Tibial nerve (tissue), 4 donors: ENCODE measurements around the gene ZER1. TPM values are rescaled to one million over a fixed set of nuclear protein-coding genes. Genes with fewer than 3 reads are reported as not detected.
A peak's percentile ranks its signal among the peaks of the same experiment; 100 is the strongest.

Experiments
- DNase-seq, 2 donors: peaks; one replicate each; pipeline ENCODE4 v3.0.0-alpha.2; 2019; ENCODE audit warnings: low spot score in 2 of 2
- H3K27ac ChIP-seq, 4 donors: fragments of 200-600 bp; sonication (generic) in 3 of 4; one replicate each; pipeline ENCODE4 v1.5.1; 2017 to 2019; ENCODE audit warnings: mild to moderate bottlenecking in 1 of 4
- H3K27me3 ChIP-seq, 2 donors: fragments of 200-600 bp; sonication (generic) in 1 of 2; one replicate each; pipeline versions ENCODE4 v1.5.1 to v1.6.0; 2017 to 2019
- H3K36me3 ChIP-seq, 3 donors: fragments of 200-600 bp; sonication (generic); one replicate each; pipeline ENCODE4 v1.5.1; 2018 to 2019
- H3K4me1 ChIP-seq, 4 donors: fragments of 200-600 bp; sonication (generic) in 3 of 4; one replicate each; pipeline ENCODE4 v1.5.1; 2017 to 2019
- H3K4me3 ChIP-seq, 4 donors: fragments of 200-600 bp; sonication (generic) in 3 of 4; one replicate each; pipeline ENCODE4 v1.5.1; 2017 to 2019; ENCODE audit warnings: mild to moderate bottlenecking in 1 of 4, moderate library complexity in 1 of 4
- H3K9me3 ChIP-seq, 4 donors: fragments of 200-600 bp; sonication (generic) in 3 of 4; one replicate each; pipeline ENCODE4 v1.5.1; 2017 to 2019
- EP300 ChIP-seq, 2 donors: sonication (generic); formaldehyde crosslinking; IDR thresholded peaks; one replicate each; pipeline ENCODE4 v1.6.1; 2017; ENCODE audit warnings: antibody characterized with exemption in 2 of 2, mild to moderate bottlenecking in 1 of 2
- POLR2A ChIP-seq, 2 donors: fragments of 450-650 bp; IDR thresholded peaks; one replicate each; pipeline ENCODE4 v1.6.1; 2017; ENCODE audit warnings: antibody characterized with exemption in 2 of 2, mild to moderate bottlenecking in 2 of 2, moderate library complexity in 2 of 2
- WGBS, 2 donors: methylation state at CpG; one replicate each; pipeline ENCODE4 v1.1.5; 2018; 5-methylcytosine and 5-hydroxymethylcytosine counted together
- total RNA-seq, 4 donors: library from RNA; depleted of rRNA; stranded (reverse); fragments of >200 nt; gene quantifications; one replicate each; pipeline ENCODE4 v1.1.0, GENCODE V29; 2016
- TF ChIP-seq, protein P1 (sequence below), 5 experiments: fragments of 200-600 bp in 3 of 5; fragments of 450-650 bp in 2 of 5; sonication (generic) in 3 of 5; IDR thresholded peaks; one replicate each; pipeline ENCODE4 v1.5.1; 2016 to 2019; ENCODE audit warnings: antibody characterized with exemption in 5 of 5, mild to moderate bottlenecking in 3 of 5, moderate library complexity in 2 of 5

ZER1 gene
- total RNA-seq, 4 donors from 2014 or later, result 45.8 to 68.6 (median 61.3) TPM

DNA sequence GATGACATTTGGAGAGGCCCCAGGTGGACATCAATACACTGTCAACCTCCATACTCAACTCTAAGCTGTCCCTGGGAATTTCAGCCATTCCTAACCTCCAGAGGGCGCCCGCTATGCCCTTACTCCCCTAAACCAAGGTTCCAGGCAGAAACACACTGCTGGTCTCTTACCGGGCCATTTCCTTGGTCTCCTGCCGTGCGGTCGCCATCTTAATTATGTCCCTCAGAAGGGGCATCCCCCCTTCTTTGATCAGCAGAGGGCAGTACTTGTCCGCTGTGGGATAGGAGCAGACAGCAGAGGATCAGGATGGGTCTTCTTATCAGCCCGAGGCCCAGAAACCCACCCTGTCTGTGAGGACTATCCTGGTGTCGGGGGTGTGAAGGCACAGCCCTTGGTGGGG, 38.5 kb downstream of the ZER1 start:
- H3K27ac ChIP-seq, result peak overlapping the region in 1 of 4 donors; percentile 23
- WGBS, 2 donors, result 29 to 30% methylated on average over 9 of the region's 9 CpGs

DNA sequence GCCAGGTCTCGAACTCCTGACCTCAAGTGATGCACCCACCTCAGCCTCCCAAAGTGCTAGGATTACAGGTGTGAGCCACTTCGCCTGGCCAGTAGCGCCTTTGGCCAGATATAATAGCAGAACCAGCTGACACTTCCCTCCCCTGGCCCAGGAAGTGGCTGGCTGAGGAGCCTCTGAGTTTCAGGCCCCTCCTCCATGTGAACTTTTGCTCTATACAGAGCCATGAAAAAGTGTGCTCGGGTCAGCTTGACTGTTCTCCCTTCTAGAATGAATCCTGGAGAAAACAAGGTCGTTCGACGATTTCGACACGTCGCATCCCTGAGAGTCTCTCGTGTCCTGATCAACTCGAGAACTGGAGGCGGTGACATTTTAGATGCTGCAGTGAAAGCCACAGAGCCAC, 39.2 kb downstream of the ZER1 start:
- WGBS, 2 donors, result 78 to 80% methylated on average over 13 of the region's 13 CpGs

More for the DNA sequence above, 38.5 kb downstream of the ZER1 start:
- peaks cover 0 to 75% (median 0%) of the 10 kb centered on the region in 3 donors for H3K36me3 ChIP-seq
- no peak overlapping the region for H3K4me3 ChIP-seq
- peaks cover 0 to 4% (median 0%) of the 10 kb centered on the region in 4 donors for H3K4me1 ChIP-seq
- no peak for TF ChIP-seq EP300 (IDR thresholded peaks at IDR 0.05)
- TF ChIP-seq, protein P1, sequence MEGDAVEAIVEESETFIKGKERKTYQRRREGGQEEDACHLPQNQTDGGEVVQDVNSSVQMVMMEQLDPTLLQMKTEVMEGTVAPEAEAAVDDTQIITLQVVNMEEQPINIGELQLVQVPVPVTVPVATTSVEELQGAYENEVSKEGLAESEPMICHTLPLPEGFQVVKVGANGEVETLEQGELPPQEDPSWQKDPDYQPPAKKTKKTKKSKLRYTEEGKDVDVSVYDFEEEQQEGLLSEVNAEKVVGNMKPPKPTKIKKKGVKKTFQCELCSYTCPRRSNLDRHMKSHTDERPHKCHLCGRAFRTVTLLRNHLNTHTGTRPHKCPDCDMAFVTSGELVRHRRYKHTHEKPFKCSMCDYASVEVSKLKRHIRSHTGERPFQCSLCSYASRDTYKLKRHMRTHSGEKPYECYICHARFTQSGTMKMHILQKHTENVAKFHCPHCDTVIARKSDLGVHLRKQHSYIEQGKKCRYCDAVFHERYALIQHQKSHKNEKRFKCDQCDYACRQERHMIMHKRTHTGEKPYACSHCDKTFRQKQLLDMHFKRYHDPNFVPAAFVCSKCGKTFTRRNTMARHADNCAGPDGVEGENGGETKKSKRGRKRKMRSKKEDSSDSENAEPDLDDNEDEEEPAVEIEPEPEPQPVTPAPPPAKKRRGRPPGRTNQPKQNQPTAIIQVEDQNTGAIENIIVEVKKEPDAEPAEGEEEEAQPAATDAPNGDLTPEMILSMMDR (IDR thresholded peaks at IDR 0.05), result peak; percentile 30 to 48 (median 39)
- DNase-seq, result peak; percentile 34 to 64
- H3K27me3 ChIP-seq, result no peaks in the 10 kb centered on the region
- H3K9me3 ChIP-seq, result no peaks in the 10 kb centered on the region

DNA sequence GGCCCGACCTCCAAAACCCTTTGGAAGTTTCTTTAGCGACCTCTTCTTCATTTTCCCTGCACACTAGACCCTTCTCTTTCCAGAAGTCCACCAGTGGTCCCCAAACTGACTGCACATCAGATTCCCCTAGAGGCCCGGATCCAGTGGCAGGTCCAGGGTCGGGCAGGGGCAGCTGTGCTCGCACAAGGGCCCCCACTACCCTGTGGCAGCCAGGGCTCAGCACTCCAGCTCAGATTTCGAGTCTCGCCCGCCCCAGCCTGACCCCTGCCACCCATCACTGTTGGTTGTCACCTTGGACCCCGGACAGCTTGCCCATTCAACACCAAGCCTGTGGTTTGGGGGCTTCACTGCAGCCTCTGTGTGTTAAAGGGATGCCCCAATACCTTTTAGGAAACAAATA, 40.0 kb downstream of the ZER1 start:
- Histone ChIP-seq H3K4me3 (no peak overlapping the region), H3K4me1 (peaks cover 0 to 4% (median 0%) of the 10 kb centered on the region in 4 donors), H3K27me3 (no peaks in the 10 kb centered on the region), H3K27ac (no peak overlapping the region), H3K9me3 (no peaks in the 10 kb centered on the region), H3K36me3 (peaks cover 0 to 60% (median 0%) of the 10 kb centered on the region in 3 donors)
- 81 to 83% methylated on average over 9 of the region's 9 CpGs for WGBS, 2 donors
- TF ChIP-seq, protein P1 (IDR thresholded peaks at IDR 0.05), result no peak
- TF ChIP-seq EP300 (IDR thresholded peaks at IDR 0.05) (no peak), POLR2A (IDR thresholded peaks at IDR 0.05) (no peak)
- DNase-seq, result no peak

More for the DNA sequence above, 39.2 kb downstream of the ZER1 start:
- Histone ChIP-seq H3K9me3 (no peaks in the 10 kb centered on the region), H3K36me3 (peaks cover 0 to 68% (median 0%) of the 10 kb centered on the region in 3 donors), H3K27ac (no peak overlapping the region), H3K4me3 (no peak overlapping the region), H3K4me1 (peaks cover 0 to 4% (median 0%) of the 10 kb centered on the region in 4 donors), H3K27me3 (no peaks in the 10 kb centered on the region)
- TF ChIP-seq POLR2A (IDR thresholded peaks at IDR 0.05) (no peak), EP300 (IDR thresholded peaks at IDR 0.05) (no peak)
- TF ChIP-seq, protein P1 (IDR thresholded peaks at IDR 0.05), result no peak
- no peak for DNase-seq

DNA sequence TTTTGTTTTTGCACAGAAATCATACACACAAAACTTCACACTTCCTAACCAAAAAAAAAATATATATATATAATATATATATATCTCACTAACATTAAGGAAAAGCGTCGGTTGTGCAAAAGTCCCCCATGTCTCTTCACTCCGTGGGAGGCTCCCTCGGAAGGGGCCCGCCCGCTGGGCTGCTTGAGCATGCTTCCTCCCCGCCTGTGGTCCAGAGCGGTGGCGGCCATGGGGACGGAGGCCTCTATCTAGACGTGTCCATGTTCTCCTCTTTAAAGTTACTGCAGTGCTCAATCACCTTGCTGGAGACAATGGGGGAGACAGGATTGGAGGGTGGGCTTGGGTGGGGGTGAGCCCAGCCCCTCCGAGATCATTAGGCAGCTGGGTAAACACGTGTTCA, 40.6 kb downstream of the ZER1 start:
- 78 to 84% methylated on average over 13 of the region's 13 CpGs for WGBS, 2 donors
- Histone ChIP-seq H3K4me1 (peaks cover 0 to 4% (median 0%) of the 10 kb centered on the region in 4 donors), H3K27me3 (no peaks in the 10 kb centered on the region), H3K9me3 (no peaks in the 10 kb centered on the region), H3K4me3 (no peak overlapping the region), H3K36me3 (peaks cover 0 to 58% (median 0%) of the 10 kb centered on the region in 3 donors), H3K27ac (no peak overlapping the region)
- TF ChIP-seq POLR2A (IDR thresholded peaks at IDR 0.05) (no peak), EP300 (IDR thresholded peaks at IDR 0.05) (no peak)
- TF ChIP-seq, protein P1 (IDR thresholded peaks at IDR 0.05), result no peak
- no peak for DNase-seq

DNA sequence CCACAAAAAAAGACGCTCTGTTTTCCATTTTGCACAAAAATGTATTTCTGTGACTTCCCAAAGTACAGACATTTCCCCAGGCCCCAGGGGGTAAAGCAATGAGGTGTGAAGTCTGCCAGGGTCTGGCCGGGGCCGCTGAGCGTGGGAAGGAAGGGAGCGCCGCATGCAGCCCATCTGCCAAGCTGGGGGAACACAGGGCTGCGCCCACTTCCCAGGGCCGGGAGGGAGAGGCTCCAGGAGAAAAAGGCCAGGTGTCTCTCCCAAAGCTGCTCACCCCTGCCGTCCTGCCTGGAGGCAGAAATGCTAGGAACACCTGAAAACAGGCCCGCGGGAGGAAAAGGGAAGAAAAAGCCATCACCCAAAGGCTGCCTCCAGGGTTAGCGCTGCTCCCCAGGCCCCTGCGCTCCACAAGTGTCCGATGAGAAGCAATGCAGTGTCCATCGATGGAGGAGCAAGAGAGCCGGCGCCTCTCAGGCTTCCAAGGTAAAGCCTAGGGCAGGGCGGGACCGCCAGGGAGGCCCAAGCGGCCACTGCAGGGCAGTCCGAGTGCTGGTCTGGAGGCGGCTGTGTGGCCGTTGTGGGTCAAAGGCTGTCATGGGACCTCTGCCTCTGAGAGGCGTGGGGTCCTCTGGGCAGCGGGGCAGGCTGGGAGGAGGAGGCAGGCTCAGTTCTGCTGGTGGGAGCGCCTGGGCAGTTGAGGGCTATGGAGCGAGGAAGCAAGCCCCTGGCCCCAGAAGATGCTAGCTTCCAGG, 41.8 kb downstream of the ZER1 start:
- Histone ChIP-seq H3K4me3 (no peak overlapping the region), H3K9me3 (no peaks in the 10 kb centered on the region), H3K36me3 (peaks cover 0 to 48% (median 0%) of the 10 kb centered on the region in 3 donors), H3K27me3 (no peaks in the 10 kb centered on the region), H3K4me1 (peaks cover 0 to 7% (median 2%) of the 10 kb centered on the region in 4 donors), H3K27ac (no peak overlapping the region)
- DNase-seq, result no peak
- 74 to 80% methylated on average over 19 to 22 of the region's 27 CpGs for WGBS, 2 donors
- TF ChIP-seq, protein P1 (IDR thresholded peaks at IDR 0.05), result no peak
- TF ChIP-seq EP300 (IDR thresholded peaks at IDR 0.05) (no peak), POLR2A (IDR thresholded peaks at IDR 0.05) (no peak)
